IMR-90 (cell line): ENCODE results near the gene FRMD5. TPM values are rescaled to one million over a fixed set of nuclear protein-coding genes. Genes with fewer than 3 reads are reported as not detected.

Source experiments
- ATAC-seq: fragments of 200-7000 bp; cut with Tn5 transposase; 2 replicates; pipeline ENCODE4 v1.9.1; 2020; ENCODE audit warnings: low read depth, mild to moderate bottlenecking, moderate library complexity
- BruUV-seq: library from RNA; stranded (reverse); fragments of 400-500 nt; replicated peaks from 2 replicates; lab custom pipeline; 2021; lab: Mats Ljungman, UMichigan
- CTCF ChIA-PET: fragments of 300-600 bp; formaldehyde crosslinking; extraction: SDS; loops from one replicate; lab custom pipeline; 2021; ENCODE audit warnings: antibody characterized with exemption; lab: Yijun Ruan, JAX
- POLR2A ChIA-PET: fragments of 300-600 bp; sonication (Branson Sonifier 250); formaldehyde crosslinking; loops from one replicate; lab custom pipeline; 2022; ENCODE audit warnings: antibody characterized with exemption; ENCODE audit not compliant: unreplicated experiment; lab: Charles Lee
- DNase-seq: peaks from one replicate; pipeline ENCODE4 v3.0.0; 2013
- H2AFZ ChIP-seq: replicated peaks from 2 replicates; pipeline ENCODE3; 2013; ENCODE audit warnings: low read length, mild to moderate bottlenecking; ENCODE audit not compliant: poor library complexity
- H2AK5ac ChIP-seq: 2 replicates; pipeline ENCODE4 v1.6.1; 2013; ENCODE audit warnings: low read depth, low read length, inconsistent platforms
- H2AK9ac ChIP-seq: replicated peaks from 2 replicates; pipeline ENCODE3; 2013; ENCODE audit warnings: mild to moderate bottlenecking, low read depth, low read length, moderate library complexity; ENCODE audit not compliant: poor library complexity
- H2BK120ac ChIP-seq: 2 replicates; pipeline ENCODE4 v1.6.1; 2013; ENCODE audit warnings: low read depth, low read length, inconsistent platforms
- H2BK15ac ChIP-seq: 3 replicates; pipeline ENCODE4 v1.6.1; 2013; ENCODE audit warnings: low read depth, low read length, inconsistent platforms
- H2BK20ac ChIP-seq: 2 replicates; pipeline ENCODE4 v1.6.1; 2013; ENCODE audit warnings: low read depth, mild to moderate bottlenecking, inconsistent platforms, low read length, moderate library complexity
- H2BK5ac ChIP-seq: 2 replicates; pipeline ENCODE4 v1.6.1; 2013; ENCODE audit warnings: mild to moderate bottlenecking, low read depth, low read length, inconsistent platforms; ENCODE audit not compliant: poor library complexity, severe bottlenecking
- H3K14ac ChIP-seq: replicated peaks from 2 replicates; pipeline ENCODE4 v1.6.1; 2013; ENCODE audit warnings: low read depth, low read length, inconsistent platforms
- H3K18ac ChIP-seq: 2 replicates; pipeline ENCODE4 v1.6.1; 2013; ENCODE audit warnings: low read depth, low read length, control low read depth
- H3K23ac ChIP-seq: 2 replicates; pipeline ENCODE4 v1.6.1; 2013; ENCODE audit warnings: low read depth, low read length, inconsistent platforms
- H3K27ac ChIP-seq: 2 replicates; pipeline ENCODE4 v1.5.1; 2013; ENCODE audit warnings: mild to moderate bottlenecking, control low read depth, low read length; ENCODE audit not compliant: insufficient read depth
- H3K27me3 ChIP-seq: 2 replicates; pipeline ENCODE4 v1.6.1; 2013; ENCODE audit warnings: low read length; ENCODE audit not compliant: control insufficient read depth, insufficient read depth
- H3K36me3 ChIP-seq: 2 replicates; pipeline ENCODE4 v1.6.1; 2013; ENCODE audit warnings: low read length, mixed read lengths; ENCODE audit not compliant: control insufficient read depth, insufficient read depth
- H3K4ac ChIP-seq: 2 replicates; pipeline ENCODE4 v1.6.1; 2013; ENCODE audit warnings: low read depth, low read length, inconsistent platforms
- H3K4me1 ChIP-seq: 2 replicates; pipeline ENCODE4 v1.6.1; 2013; ENCODE audit warnings: low read length, mixed read lengths; ENCODE audit not compliant: control insufficient read depth, insufficient read depth
- H3K4me2 ChIP-seq: 2 replicates; pipeline ENCODE4 v1.6.1; 2013; ENCODE audit warnings: low read depth, mild to moderate bottlenecking, control low read depth, low read length, moderate library complexity
- H3K4me3 ChIP-seq: 2 replicates; pipeline ENCODE4 v1.5.1; 2013; ENCODE audit warnings: low read depth, mild to moderate bottlenecking, control low read depth, low read length, moderate library complexity; ENCODE audit not compliant: insufficient read depth
- H3K56ac ChIP-seq: 2 replicates; pipeline ENCODE4 v1.6.1; 2013; ENCODE audit warnings: low read length, inconsistent platforms; ENCODE audit not compliant: insufficient read depth; ENCODE audit errors: extremely low read depth
- H3K79me1 ChIP-seq, 2 experiments: 2 replicates each; pipeline ENCODE4 v1.6.1; 2013; ENCODE audit warnings: low read length in 2 of 2, inconsistent platforms in 1 of 2, low read depth in 1 of 2
- H3K9ac ChIP-seq: 2 replicates; pipeline ENCODE4 v1.6.1; 2013; ENCODE audit warnings: low read depth, low read length, control low read depth
- H3K9me1 ChIP-seq: 2 replicates; pipeline ENCODE4 v1.6.1; 2013; ENCODE audit warnings: low read length, inconsistent platforms; ENCODE audit not compliant: insufficient read depth
- H3K9me3 ChIP-seq: 2 replicates; pipeline ENCODE4 v1.6.1; 2013; ENCODE audit warnings: low read length; ENCODE audit not compliant: control insufficient read depth, insufficient read depth
- H4K20me1 ChIP-seq: 2 replicates; pipeline ENCODE4 v1.6.1; 2013; ENCODE audit warnings: low read length, inconsistent platforms; ENCODE audit not compliant: insufficient read depth
- H4K5ac ChIP-seq: 2 replicates; pipeline ENCODE4 v1.6.1; 2013; ENCODE audit warnings: mild to moderate bottlenecking, low read depth, low read length, control low read depth
- H4K8ac ChIP-seq, 2 experiments: 2 replicates each; pipeline ENCODE4 v1.6.1; 2013; ENCODE audit warnings: low read depth in 2 of 2, low read length in 2 of 2, control low read depth in 1 of 2, inconsistent platforms in 1 of 2
- H4K91ac ChIP-seq: 2 replicates; pipeline ENCODE4 v1.6.1; 2013; ENCODE audit warnings: low read depth, low read length, inconsistent platforms; ENCODE audit not compliant: insufficient read depth
- BHLHE40 ChIP-seq: fragments of 150-350 bp; IDR thresholded peaks from 2 replicates; pipeline ENCODE4 v1.6.1; 2016; ENCODE audit warnings: mild to moderate bottlenecking, low read depth, low read length
- CEBPB ChIP-seq: IDR thresholded peaks from 2 replicates; pipeline ENCODE4 v1.6.1; 2012; ENCODE audit warnings: low read depth, low read length, improper control_type of control experiment
- CHD1 ChIP-seq: IDR thresholded peaks from 2 replicates; pipeline ENCODE4 v1.6.1; 2012; ENCODE audit warnings: low read depth, low read length, improper control_type of control experiment
- FOS ChIP-seq: fragments of 150-350 bp; IDR thresholded peaks from 2 replicates; pipeline ENCODE4 v1.6.1; 2016; ENCODE audit warnings: low read depth, low read length
- MAFK ChIP-seq: IDR thresholded peaks from 2 replicates; pipeline ENCODE4 v1.6.1; 2012; ENCODE audit warnings: low read depth, low read length, improper control_type of control experiment
- MAZ ChIP-seq: IDR thresholded peaks from 2 replicates; pipeline ENCODE4 v1.6.1; 2012; ENCODE audit warnings: low read depth, mild to moderate bottlenecking, low read length, improper control_type of control experiment, moderate library complexity, borderline replicate concordance
- MXI1 ChIP-seq: IDR thresholded peaks from 2 replicates; pipeline ENCODE4 v1.6.1; 2012; ENCODE audit warnings: low read depth, mild to moderate bottlenecking, low read length, moderate library complexity, borderline replicate concordance
- NFE2L2 ChIP-seq: fragments of 150-350 bp; IDR thresholded peaks from 2 replicates; pipeline ENCODE4 v1.6.1; 2016; ENCODE audit warnings: low read depth, mild to moderate bottlenecking, low read length
- POLR2A ChIP-seq: IDR thresholded peaks from 2 replicates; pipeline ENCODE4 v1.6.1; 2012; ENCODE audit warnings: mild to moderate bottlenecking, low read depth, low read length
- RAD21 ChIP-seq: IDR thresholded peaks from 2 replicates; pipeline ENCODE4 v1.6.1; 2012; ENCODE audit warnings: low read length, improper control_type of control experiment
- RCOR1 ChIP-seq: IDR thresholded peaks from 2 replicates; pipeline ENCODE4 v1.6.1; 2012; ENCODE audit warnings: mild to moderate bottlenecking, low read length, improper control_type of control experiment; ENCODE audit not compliant: insufficient replicate concordance
- RFX5 ChIP-seq: IDR thresholded peaks from 2 replicates; pipeline ENCODE4 v1.8.0; 2012; ENCODE audit warnings: low read depth, mild to moderate bottlenecking, low read length, moderate library complexity
- SMC3 ChIP-seq: fragments of 150-350 bp; IDR thresholded peaks from 2 replicates; pipeline ENCODE4 v1.6.1; 2016; ENCODE audit warnings: low read depth, mild to moderate bottlenecking, antibody characterized with exemption, low read length, moderate library complexity
- WGBS, 2 experiments: methylation state at CpG; one replicate each; pipeline versions ENCODE4 v1.1.5 to v1.1.7; 2013; ENCODE audit warnings: missing lambda C conversion rate in 2 of 2; ENCODE audit not compliant: insufficient read length in 1 of 2; ENCODE audit errors: extremely low coverage in 2 of 2; 5-methylcytosine and 5-hydroxymethylcytosine counted together
- dilution Hi-C: fragments of 300-500 bp; cut with HindIII; formaldehyde crosslinking; loops from one replicate; pipeline ENCODE4 v1.14.3; 2018; ENCODE audit warnings: low sequenced_read_pairs; ENCODE audit not compliant: unreplicated experiment
- in situ Hi-C: fragments of 300-500 bp; cut with MboI; formaldehyde crosslinking; loops from 3 replicates; pipeline ENCODE4 v1.14.3; 2019; ENCODE audit warnings: low sequenced_read_pairs, inconsistent platforms, mixed read lengths
- intact Hi-C: fragments of 100-400 bp; cut with micrococcal nuclease; formaldehyde crosslinking; loops from 2 replicates; pipeline ENCODE4 v1.10.0; 2022
- polyA plus RNA-seq, 3 experiments: library from polyadenylated mRNA; depleted of rRNA; stranded (reverse); fragments of >200 nt; gene quantifications; 2 replicates each; pipeline ENCODE4 v1.2.3, GENCODE V29; 2012; ENCODE audit warnings: low replicate concordance in 1 of 3
- total RNA-seq: library from RNA; depleted of rRNA; stranded (reverse); fragments of >200 nt; gene quantifications from 2 replicates; pipeline ENCODE4 v1.2.3, GENCODE V29; 2012
- TF ChIP-seq, protein P1 (sequence below): fragments of 150-350 bp; IDR thresholded peaks from 2 replicates; pipeline ENCODE4 v1.6.1; 2016; ENCODE audit warnings: low read depth, mild to moderate bottlenecking, low read length, moderate library complexity, borderline replicate concordance
- TF ChIP-seq, protein P2 (sequence below): fragments of 150-350 bp; IDR thresholded peaks from 2 replicates; pipeline ENCODE4 v1.6.1; 2017; ENCODE audit warnings: mild to moderate bottlenecking, antibody characterized with exemption, low read length, low read depth
- TF ChIP-seq, protein P3 (sequence below): conservative IDR thresholded peaks from 2 replicates; pipeline ENCODE4 v1.5.1; 2012; ENCODE audit warnings: mild to moderate bottlenecking, low read depth, low read length, improper control_type of control experiment

The FRMD5 gene
- total and polyA plus RNA-seq, 2 of the 4 experiments (the other 2 are of a cell fraction) = 4.1 to 5.4 TPM

DNA sequence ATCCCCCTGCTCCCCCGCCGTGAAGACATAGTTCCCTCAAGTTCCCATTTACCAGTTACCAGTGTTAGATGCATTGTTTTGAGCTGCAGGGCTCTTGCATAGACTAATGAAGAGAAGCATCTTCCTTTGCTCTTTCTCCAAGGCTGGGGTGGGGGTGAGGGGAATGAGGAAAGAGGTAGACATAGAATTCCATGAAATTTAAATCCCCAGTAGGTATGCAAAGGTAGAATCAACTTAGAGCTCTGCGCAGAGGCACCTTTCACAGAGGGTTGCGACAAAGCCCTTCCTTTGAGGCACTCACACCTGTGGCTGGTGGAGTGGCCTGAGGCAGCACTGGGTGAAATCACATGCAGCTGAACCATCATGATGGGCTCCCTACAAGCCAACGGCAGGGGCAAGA, 266.9 kb downstream of the FRMD5 start:
- H3K27me3 ChIP-seq = no peaks in the 10 kb centered on the region
- ATAC-seq (no peak), DNase-seq (no peak)
- no peak overlapping the region for H3K56ac ChIP-seq
- no peak overlapping the region for H3K14ac ChIP-seq
- no peak overlapping the region for H3K4me3 ChIP-seq
- H3K4ac ChIP-seq = no peak overlapping the region
- intact Hi-C loops = no loop called here
- dilution Hi-C loops = no loop called here
- no peak overlapping the region for H2BK15ac ChIP-seq
- BruUV-seq = no TSS peak
- no peak overlapping the region for H4K5ac ChIP-seq
- no peak overlapping the region for H2AFZ ChIP-seq
- TF ChIP-seq, protein P1, sequence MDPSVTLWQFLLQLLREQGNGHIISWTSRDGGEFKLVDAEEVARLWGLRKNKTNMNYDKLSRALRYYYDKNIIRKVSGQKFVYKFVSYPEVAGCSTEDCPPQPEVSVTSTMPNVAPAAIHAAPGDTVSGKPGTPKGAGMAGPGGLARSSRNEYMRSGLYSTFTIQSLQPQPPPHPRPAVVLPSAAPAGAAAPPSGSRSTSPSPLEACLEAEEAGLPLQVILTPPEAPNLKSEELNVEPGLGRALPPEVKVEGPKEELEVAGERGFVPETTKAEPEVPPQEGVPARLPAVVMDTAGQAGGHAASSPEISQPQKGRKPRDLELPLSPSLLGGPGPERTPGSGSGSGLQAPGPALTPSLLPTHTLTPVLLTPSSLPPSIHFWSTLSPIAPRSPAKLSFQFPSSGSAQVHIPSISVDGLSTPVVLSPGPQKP = no peak
- no peak for TF ChIP-seq RAD21
- TF ChIP-seq, protein P2, sequence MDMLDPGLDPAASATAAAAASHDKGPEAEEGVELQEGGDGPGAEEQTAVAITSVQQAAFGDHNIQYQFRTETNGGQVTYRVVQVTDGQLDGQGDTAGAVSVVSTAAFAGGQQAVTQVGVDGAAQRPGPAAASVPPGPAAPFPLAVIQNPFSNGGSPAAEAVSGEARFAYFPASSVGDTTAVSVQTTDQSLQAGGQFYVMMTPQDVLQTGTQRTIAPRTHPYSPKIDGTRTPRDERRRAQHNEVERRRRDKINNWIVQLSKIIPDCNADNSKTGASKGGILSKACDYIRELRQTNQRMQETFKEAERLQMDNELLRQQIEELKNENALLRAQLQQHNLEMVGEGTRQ = no peak
- TF ChIP-seq RFX5 = no peak
- TF ChIP-seq RCOR1 = no peak
- TF ChIP-seq CEBPB = no peak
- no peak for TF ChIP-seq FOS
- TF ChIP-seq CHD1 = no peak
- no peak for TF ChIP-seq BHLHE40
- TF ChIP-seq, protein P3, sequence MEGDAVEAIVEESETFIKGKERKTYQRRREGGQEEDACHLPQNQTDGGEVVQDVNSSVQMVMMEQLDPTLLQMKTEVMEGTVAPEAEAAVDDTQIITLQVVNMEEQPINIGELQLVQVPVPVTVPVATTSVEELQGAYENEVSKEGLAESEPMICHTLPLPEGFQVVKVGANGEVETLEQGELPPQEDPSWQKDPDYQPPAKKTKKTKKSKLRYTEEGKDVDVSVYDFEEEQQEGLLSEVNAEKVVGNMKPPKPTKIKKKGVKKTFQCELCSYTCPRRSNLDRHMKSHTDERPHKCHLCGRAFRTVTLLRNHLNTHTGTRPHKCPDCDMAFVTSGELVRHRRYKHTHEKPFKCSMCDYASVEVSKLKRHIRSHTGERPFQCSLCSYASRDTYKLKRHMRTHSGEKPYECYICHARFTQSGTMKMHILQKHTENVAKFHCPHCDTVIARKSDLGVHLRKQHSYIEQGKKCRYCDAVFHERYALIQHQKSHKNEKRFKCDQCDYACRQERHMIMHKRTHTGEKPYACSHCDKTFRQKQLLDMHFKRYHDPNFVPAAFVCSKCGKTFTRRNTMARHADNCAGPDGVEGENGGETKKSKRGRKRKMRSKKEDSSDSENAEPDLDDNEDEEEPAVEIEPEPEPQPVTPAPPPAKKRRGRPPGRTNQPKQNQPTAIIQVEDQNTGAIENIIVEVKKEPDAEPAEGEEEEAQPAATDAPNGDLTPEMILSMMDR = no peak
- no peak for TF ChIP-seq NFE2L2
- no peak for TF ChIP-seq POLR2A
- TF ChIP-seq MAFK = no peak
- TF ChIP-seq MAZ = no peak
- no peak for TF ChIP-seq SMC3
- no peak for TF ChIP-seq MXI1
- no peak overlapping the region for H3K23ac ChIP-seq
- H3K79me1 ChIP-seq = no peaks in the 10 kb centered on the region
- no peak overlapping the region for H4K91ac ChIP-seq
- H4K8ac ChIP-seq = no peak overlapping the region
- no peak overlapping the region for H3K4me2 ChIP-seq
- ChIA-PET POLR2A (no interaction called here), CTCF (interaction anchor here (1.2 kb wide), 1 partner anchor 14 kb away, joined by 3 read pairs; no protein-coding TSS in a partner anchor)
- in situ Hi-C loops = no loop called here
- H3K9ac ChIP-seq = no peak overlapping the region
- no peak overlapping the region for H2BK5ac ChIP-seq
- no peak overlapping the region for H3K27ac ChIP-seq
- H4K20me1 ChIP-seq = no peaks in the 10 kb centered on the region
- H2BK120ac ChIP-seq = no peak overlapping the region
- H3K18ac ChIP-seq = no peak overlapping the region
- H3K9me3 ChIP-seq = no peaks in the 10 kb centered on the region
- 43% methylated on average over 1 of the region's 5 CpGs; no CpG with 5 or more reads in 1 of the 2 experiments for WGBS, 2 experiments
- no peaks in the 10 kb centered on the region for H3K36me3 ChIP-seq
- no peak overlapping the region for H2AK9ac ChIP-seq
- H3K4me1 ChIP-seq = peaks cover 6% of the 10 kb centered on the region; the same call in 1 of the 2 replicates
- peaks cover 11% of the 10 kb centered on the region; the same call in 1 of the 2 replicates for H3K9me1 ChIP-seq
- H2BK20ac ChIP-seq = no peak overlapping the region
- no peak overlapping the region for H2AK5ac ChIP-seq
